ENCODE data around the gene SELENOW.

- no peak for TF ChIP-seq POLR2A (IDR thresholded peaks at IDR 0.05)
- TF ChIP-seq, protein P1, sequence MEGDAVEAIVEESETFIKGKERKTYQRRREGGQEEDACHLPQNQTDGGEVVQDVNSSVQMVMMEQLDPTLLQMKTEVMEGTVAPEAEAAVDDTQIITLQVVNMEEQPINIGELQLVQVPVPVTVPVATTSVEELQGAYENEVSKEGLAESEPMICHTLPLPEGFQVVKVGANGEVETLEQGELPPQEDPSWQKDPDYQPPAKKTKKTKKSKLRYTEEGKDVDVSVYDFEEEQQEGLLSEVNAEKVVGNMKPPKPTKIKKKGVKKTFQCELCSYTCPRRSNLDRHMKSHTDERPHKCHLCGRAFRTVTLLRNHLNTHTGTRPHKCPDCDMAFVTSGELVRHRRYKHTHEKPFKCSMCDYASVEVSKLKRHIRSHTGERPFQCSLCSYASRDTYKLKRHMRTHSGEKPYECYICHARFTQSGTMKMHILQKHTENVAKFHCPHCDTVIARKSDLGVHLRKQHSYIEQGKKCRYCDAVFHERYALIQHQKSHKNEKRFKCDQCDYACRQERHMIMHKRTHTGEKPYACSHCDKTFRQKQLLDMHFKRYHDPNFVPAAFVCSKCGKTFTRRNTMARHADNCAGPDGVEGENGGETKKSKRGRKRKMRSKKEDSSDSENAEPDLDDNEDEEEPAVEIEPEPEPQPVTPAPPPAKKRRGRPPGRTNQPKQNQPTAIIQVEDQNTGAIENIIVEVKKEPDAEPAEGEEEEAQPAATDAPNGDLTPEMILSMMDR (IDR thresholded peaks at IDR 0.05), result peak; percentile 12 to 50 (median 34)
These were observed 34.9 kb downstream of the SELENOW start for GRCh38 chr19:47813304-47813994.
